Left renal cortex interstitium (tissue), 4 donors: ENCODE measurements around the gene RNF144B. TPM values are rescaled to one million over a fixed set of nuclear protein-coding genes. Genes with fewer than 3 reads are reported as not detected.

ENCODE experiments used
- DNase-seq, 4 donors: peaks; one replicate each; pipeline ENCODE4 v3.0.0-alpha.2; 2013; ENCODE audit warnings: low read depth in 4 of 4, low spot score in 2 of 4, missing footprints in 1 of 4
- polyA plus RNA-seq, 4 donors: library from polyadenylated mRNA; unstranded; fragments of 120-200 nt; gene quantifications; one replicate each; pipeline ENCODE4 v1.2.1, GENCODE V29; 2013; ENCODE audit not compliant: insufficient read length in 4 of 4

Gene RNF144B
- polyA plus RNA-seq, 4 donors, result 14.7 to 19.5 (median 17.7) TPM

GRCh38 chr6:18472941-18473340, 85.8 kb downstream of the RNF144B start:
- no peak for DNase-seq

GRCh38 chr6:18473755-18474154, 86.6 kb downstream of the RNF144B start:
- DNase-seq, result no peak

DNA sequence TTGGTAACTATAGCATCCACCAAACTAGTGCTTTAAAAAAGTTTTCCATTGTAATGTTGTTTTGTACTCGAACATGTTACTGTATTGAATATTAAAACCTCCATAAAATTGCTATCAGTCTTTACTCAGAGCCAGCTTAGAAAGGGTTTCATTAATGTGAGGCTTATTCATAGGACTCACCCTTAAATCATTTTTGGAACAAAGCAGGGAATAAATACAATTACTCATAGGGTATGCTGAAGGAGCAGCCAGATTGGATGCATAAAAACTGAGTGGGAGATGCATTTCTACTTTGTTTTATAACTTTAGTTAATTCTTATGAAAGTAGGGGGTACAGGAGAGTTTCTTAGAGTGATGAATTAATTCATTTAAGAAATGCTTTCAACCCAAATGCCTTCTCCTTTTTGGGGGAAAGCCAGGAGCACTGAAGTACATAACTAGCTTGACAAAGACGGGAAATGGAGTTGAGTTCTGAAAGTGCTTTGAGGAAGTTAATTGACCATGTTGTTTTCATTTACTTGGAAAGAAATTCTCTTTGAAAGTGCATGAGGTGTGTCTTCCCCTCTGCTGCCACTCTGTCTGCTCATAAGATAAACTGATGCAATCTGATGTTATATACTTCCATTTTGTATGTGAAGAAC, 90.3 kb downstream of the RNF144B start:
- DNase-seq, result no peak

DNA sequence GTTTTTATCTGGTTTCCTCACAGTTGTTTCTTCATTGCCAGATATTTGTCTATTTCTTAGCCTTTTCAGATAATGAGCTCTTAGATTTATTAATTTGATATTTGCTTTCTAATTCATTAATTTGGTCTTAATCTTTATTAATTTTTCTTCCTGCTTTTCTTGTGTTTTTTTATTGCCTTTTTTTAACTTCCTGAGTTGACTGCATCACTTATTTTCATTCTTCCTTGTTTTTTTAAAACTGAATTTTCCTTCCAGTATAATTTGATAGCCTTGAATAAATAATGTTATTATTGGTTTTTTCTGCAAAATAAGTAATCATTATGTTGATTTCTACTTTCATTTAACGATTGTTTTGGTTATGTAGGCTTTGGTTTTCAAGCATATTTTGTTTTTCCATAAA, 91.5 kb downstream of the RNF144B start:
- DNase-seq, result no peak

- no peak for DNase-seq
Observed at GRCh38 chr6:18481870-18482269, 94.7 kb downstream of the RNF144B start.

- DNase-seq, result no peak
Observed at GRCh38 chr6:18485660-18486435, 98.7 kb downstream of the RNF144B start.

- DNase-seq, result no peak
Observed at GRCh38 chr6:18488004-18488403, 100.9 kb downstream of the RNF144B start.

DNA sequence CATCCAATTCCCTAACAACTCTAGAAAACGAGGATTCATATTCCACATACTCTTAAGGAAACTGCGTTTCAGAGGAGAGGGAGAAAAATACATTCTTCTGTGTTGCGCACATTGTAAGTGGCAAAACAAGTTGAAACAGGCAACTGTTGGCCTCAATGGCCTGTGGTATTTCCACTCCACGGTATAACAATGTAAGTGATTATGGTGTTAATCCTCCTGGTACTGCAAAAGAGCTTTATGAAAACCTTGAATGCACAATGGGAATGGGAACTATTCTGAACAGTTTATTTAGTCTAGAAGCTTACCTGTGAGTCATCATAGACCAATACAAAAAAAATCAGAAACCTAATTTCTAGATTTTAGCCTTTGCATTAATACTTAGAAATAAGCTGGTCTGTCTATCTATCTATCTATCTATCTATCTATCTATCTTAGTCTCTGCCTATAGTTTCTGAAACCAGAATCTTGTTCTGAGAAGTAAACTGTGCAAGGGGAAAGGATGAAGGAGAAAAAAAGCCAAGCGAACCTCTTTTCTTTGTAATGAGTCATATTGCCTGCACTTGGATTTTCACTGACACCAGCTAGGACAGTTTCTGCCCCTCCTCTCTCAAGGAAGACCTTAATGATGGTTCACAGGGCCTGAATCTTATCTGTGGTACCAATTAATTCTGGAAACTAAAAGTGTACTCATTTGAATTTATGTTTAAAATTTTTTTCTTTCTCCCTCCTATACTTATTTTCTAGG, 101.5 kb downstream of the RNF144B start:
- no peak for DNase-seq

DNA sequence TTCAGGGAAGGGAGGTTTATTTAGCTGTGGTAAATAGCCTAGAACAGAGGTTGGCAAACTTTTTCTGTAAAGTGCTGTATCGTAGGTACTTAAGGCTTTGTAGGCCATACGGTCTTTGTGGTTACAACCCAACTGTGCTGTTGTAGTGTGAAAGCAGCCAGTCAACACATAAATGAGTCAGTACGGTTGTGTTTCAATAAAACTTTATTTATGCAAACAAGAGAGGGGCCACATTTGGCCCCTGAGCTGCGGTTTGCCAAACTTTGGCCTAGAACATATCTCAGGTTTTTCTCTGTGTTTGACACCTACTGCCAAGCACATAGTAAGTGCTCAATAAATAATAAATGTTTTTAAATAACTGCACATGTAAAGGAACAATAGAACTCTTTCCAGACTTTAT, 102.2 kb downstream of the RNF144B start:
- no peak for DNase-seq

DNA sequence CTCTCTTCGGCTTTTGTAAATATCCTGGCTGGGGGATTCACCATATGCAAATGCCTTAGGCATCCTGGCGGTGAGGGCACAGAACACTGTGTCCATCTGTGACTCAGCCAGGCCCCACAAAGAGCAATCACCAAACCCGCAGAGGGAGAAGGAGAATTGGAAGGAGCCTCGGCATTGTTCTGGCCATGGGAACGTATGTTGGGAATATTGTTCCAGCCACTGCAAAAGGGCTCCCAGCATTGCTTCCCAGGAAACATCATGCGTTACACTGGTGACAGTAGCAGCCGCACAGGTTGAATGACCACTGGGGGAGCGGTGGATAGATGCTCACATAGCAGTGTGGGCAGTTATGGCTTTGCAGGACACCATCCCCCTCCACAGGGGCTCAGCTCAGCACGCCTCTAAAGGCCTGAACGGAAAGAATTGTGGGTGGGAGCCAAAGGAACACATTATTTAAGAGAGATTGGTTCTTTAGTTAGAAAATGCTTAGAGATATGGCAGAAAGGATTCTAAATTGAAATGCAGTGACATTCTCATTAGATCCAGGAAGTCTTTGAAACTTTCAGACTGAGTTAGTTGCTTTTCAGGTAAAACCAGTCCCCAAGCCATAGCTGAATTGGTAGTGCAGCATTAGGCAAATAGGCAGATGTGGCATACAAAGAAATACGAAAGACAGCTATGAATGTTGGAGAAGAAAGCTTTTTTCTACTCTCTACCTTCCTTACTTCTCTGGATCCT, 104.3 kb downstream of the RNF144B start:
- no peak for DNase-seq

GRCh38 chr6:18492972-18493371, 105.8 kb downstream of the RNF144B start:
- DNase-seq, result no peak

DNA sequence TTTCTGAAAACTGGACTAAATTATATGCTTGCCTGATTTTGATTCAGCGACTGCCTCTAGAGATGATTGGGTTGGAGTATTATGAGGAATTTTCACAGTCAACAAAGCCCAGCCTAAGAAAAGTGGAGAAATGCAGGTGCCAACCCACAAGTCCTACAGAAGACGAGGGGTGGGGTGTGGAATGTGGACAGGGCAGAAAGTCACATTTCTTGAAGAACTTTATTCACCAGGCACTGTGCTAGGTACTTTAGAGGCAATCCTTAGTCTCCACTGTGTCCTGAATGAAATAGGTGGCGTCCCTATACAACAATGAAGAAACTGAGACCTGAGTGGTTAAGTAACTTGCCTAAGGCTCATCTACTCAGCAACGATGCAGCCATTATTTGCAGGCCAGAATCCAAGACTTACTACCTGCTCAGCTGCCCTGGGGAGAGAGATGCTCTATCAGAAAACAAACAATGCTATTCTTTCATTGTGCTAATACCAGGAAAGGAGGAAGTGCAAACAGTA, 106.3 kb downstream of the RNF144B start:
- DNase-seq, result no peak

DNA sequence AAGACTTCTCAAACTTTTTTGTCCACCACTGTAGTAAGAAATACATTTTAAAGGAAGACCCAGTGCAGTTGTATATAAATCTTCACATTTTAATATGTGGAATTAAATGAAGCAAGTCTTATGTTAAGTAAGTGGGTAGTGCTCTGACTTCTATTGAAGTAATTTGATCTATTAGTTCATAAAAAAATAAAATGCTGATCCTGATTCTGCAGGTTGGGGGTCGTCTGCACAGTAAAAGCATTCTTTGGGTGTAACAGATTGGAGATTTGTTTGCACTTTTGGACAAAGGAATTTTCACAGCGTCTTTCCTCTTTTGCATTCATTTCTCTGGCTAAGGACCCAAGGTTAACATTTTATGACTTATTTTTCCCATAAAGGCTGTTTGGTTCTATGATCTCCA, 106.8 kb downstream of the RNF144B start:
- DNase-seq, result no peak

DNA sequence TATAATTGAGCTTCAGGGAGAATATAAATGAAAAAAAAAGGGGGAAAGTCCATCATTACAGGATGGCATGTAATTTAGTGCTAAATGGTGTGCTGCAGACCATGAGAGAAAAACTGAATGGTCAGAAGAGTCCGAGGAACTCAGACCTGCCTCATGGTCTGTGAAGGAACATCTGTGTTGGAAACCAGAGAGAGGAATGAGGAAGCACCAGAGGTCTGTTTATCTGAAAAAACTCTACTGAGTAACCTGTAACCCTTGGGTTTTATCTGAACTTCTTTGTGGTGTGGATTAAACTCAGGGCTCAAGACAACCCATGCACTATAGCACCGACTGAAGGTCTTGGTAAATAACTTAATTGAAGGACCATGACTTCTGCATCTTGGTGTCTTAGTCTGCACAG, 108.1 kb downstream of the RNF144B start:
- no peak for DNase-seq

DNA sequence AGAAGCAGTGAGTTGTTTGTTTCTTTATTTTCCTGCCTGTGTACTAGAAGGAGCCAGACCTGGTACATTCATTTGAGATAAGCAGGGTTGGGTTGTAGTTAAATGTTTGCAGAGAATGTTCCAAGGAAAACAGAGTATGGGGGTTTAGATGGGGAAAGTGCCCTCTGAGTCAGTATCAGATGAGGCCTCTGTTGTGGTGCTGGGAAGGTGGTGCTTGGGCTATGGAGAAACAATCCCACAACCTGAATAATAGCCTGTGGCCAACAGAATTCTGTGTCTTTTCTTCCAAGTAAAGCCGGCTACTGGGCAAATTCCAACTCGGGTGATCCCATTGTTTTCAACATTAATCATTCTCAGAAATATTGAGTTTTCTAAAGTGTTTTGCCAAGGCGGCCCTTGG, 109.3 kb downstream of the RNF144B start:
- DNase-seq, result no peak

- DNase-seq, result no peak
Observed at GRCh38 chr6:18497006-18497405, 109.9 kb downstream of the RNF144B start.

- no peak for DNase-seq
Observed at GRCh38 chr6:18498408-18498807, 111.3 kb downstream of the RNF144B start.

GRCh38 chr6:18500921-18501662, 113.9 kb downstream of the RNF144B start:
- no peak for DNase-seq

DNA sequence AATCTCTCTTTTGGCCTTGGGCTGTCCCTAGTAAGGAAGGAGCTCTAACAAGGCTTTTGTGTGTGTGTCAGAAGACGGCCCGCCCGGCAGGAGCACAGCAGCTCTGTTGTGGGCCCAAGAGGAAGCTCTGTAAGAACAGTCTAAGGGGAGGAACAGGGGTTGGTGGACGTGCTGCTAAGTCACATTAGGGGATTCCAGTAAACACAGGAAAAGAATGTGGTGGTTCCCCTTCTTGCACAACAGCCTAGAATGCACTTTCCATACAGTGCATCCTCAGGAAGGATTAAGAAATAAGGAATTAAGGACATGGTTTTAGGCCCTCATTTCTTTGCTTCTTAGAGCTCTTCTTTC, 114.5 kb downstream of the RNF144B start:
- no peak for DNase-seq

GRCh38 chr6:18503206-18503592, 116.0 kb downstream of the RNF144B start:
- DNase-seq, result no peak
